Breast epithelium (tissue), 4 donors: ENCODE data around the gene ALDH16A1. TPM values are rescaled to one million over a fixed set of nuclear protein-coding genes. Genes with fewer than 3 reads are reported as not detected.

Experiments
- DNase-seq, 2 donors: peaks; one replicate each; pipeline ENCODE4 v3.0.0-alpha.2; 2019; ENCODE audit warnings: low spot score in 2 of 2
- H3K27ac ChIP-seq, 2 donors: fragments of 200-600 bp; sonication (generic) in 1 of 2; one replicate each; pipeline ENCODE4 v1.5.1; 2016 to 2019; ENCODE audit warnings: mild to moderate bottlenecking in 1 of 2
- H3K27me3 ChIP-seq, 2 donors: fragments of 200-600 bp; sonication (generic) in 1 of 2; one replicate each; pipeline versions ENCODE4 v1.5.1 to v1.6.0; 2017 to 2019; ENCODE audit warnings: control low read depth in 1 of 2, mild to moderate bottlenecking in 1 of 2
- H3K36me3 ChIP-seq: fragments of 200-600 bp; one replicate; pipeline ENCODE4 v1.5.1; 2019
- H3K4me1 ChIP-seq, 2 donors: fragments of 200-600 bp; sonication (generic); one replicate each; pipeline ENCODE4 v1.5.1; 2016 to 2019; ENCODE audit warnings: control low read depth in 1 of 2
- H3K4me3 ChIP-seq, 3 donors: fragments of 200-600 bp; sonication (generic); 1 replicate in 2 of 3; 2 replicates in 1 of 3; pipeline ENCODE4 v1.5.1; 2016 to 2019; ENCODE audit warnings: mild to moderate bottlenecking in 3 of 3, moderate library complexity in 2 of 3
- H3K9me3 ChIP-seq, 2 donors: fragments of 200-600 bp; sonication (generic) in 1 of 2; one replicate each; pipeline ENCODE4 v1.5.1; 2016 to 2019; ENCODE audit warnings: control low read depth in 1 of 2
- CTCF ChIP-seq, 3 donors: fragments of 450-650 bp; IDR thresholded peaks; one replicate each; pipeline ENCODE4 v1.5.1; 2016 to 2017; ENCODE audit warnings: antibody characterized with exemption in 3 of 3, mild to moderate bottlenecking in 3 of 3, moderate library complexity in 3 of 3
- POLR2A ChIP-seq: fragments of 450-650 bp; IDR thresholded peaks from one replicate; pipeline ENCODE4 v1.6.1; 2016; ENCODE audit warnings: antibody characterized with exemption, mild to moderate bottlenecking, moderate library complexity
- POLR2AphosphoS5 ChIP-seq, 3 donors: sonication (generic); formaldehyde crosslinking; IDR thresholded peaks; one replicate each; pipeline ENCODE4 v1.6.1; 2017; ENCODE audit warnings: antibody characterized with exemption in 3 of 3
- intact Hi-C: fragments of 100-400 bp; cut with DNase I; formaldehyde crosslinking; loops from one replicate; pipeline ENCODE4 v1.15.1; 2023; ENCODE audit warnings: low total_unique reads
- total RNA-seq, 3 donors: library from RNA; depleted of rRNA; stranded (reverse); fragments of >200 nt; gene quantifications; one replicate each; pipeline ENCODE4 v1.1.0, GENCODE V29; 2016

Gene ALDH16A1
- total RNA-seq, 3 donors from 2014 or later: 20.6 to 34.4 (median 32.2) TPM

- DNase-seq: no peak
- H3K4me3 ChIP-seq: peak overlapping the region in 1 of 3 donors; percentile 17
- intact Hi-C loops: no loop called here
- H3K36me3 ChIP-seq: no peaks in the 10 kb centered on the region
- H3K27me3 ChIP-seq: no peaks in the 10 kb centered on the region
- peak overlapping the region in 1 of 2 donors; percentile 56 for H3K27ac ChIP-seq
- peaks cover 0 to 7% of the 10 kb centered on the region in 2 donors for H3K4me1 ChIP-seq
- H3K9me3 ChIP-seq: no peaks in the 10 kb centered on the region
- peak; percentile 38 to 71 (median 66) for TF ChIP-seq CTCF (IDR thresholded peaks at IDR 0.05)
- peak in 1 of 3 donors; percentile 26 for TF ChIP-seq POLR2AphosphoS5 (IDR thresholded peaks at IDR 0.05)
- TF ChIP-seq POLR2A: no peak
Observed at GRCh38 chr19:49502866-49503581, 50.0 kb downstream of the ALDH16A1 start.

- Histone ChIP-seq H3K4me3 (no peak overlapping the region), H3K4me1 (peaks cover 0 to 1% of the 10 kb centered on the region in 2 donors), H3K27me3 (no peaks in the 10 kb centered on the region), H3K9me3 (no peaks in the 10 kb centered on the region), H3K36me3 (no peaks in the 10 kb centered on the region), H3K27ac (peak overlapping the region; percentile 13 to 56)
- no peak for TF ChIP-seq POLR2AphosphoS5 (IDR thresholded peaks at IDR 0.05)
- no peak for TF ChIP-seq POLR2A
- TF ChIP-seq CTCF (IDR thresholded peaks at IDR 0.05): no peak
- intact Hi-C loops: no loop called here
- DNase-seq: no peak
Observed at GRCh38 chr19:49503582-49503962, 50.5 kb downstream of the ALDH16A1 start.

GRCh38 chr19:49506575-49507105 lies 53.6 kb downstream of the ALDH16A1 start:
- no peak for DNase-seq
- no peak for TF ChIP-seq POLR2A
- peak; percentile 42 to 75 (median 61) for TF ChIP-seq CTCF (IDR thresholded peaks at IDR 0.05)
- TF ChIP-seq POLR2AphosphoS5 (IDR thresholded peaks at IDR 0.05): no peak
- Histone ChIP-seq H3K4me1 (no peaks in the 10 kb centered on the region), H3K27ac (no peak overlapping the region), H3K4me3 (no peak overlapping the region), H3K27me3 (no peaks in the 10 kb centered on the region), H3K36me3 (no peaks in the 10 kb centered on the region), H3K9me3 (no peaks in the 10 kb centered on the region)
- intact Hi-C loops: loop anchor here (5.0 kb wide), 1 partner anchor 439 kb away; no protein-coding TSS in a partner anchor

- TF ChIP-seq POLR2AphosphoS5 (IDR thresholded peaks at IDR 0.05): no peak
- TF ChIP-seq CTCF (IDR thresholded peaks at IDR 0.05): no peak
- no peak for TF ChIP-seq POLR2A
- Histone ChIP-seq H3K4me3 (no peak overlapping the region), H3K36me3 (no peaks in the 10 kb centered on the region), H3K9me3 (no peaks in the 10 kb centered on the region), H3K27ac (no peak overlapping the region), H3K4me1 (no peaks in the 10 kb centered on the region), H3K27me3 (no peaks in the 10 kb centered on the region)
- no peak for DNase-seq
- intact Hi-C loops: loop anchor here (1.0 to 5.0 kb wide), 2 partner anchors 25 to 441 kb away; no protein-coding TSS in a partner anchor
Observed at GRCh38 chr19:49507803-49508494, 54.9 kb downstream of the ALDH16A1 start.
